ENCODE data around the gene SKAP1. TPM values are rescaled to one million over a fixed set of nuclear protein-coding genes. Genes with fewer than 3 reads are reported as not detected.

SKAP1 gene
- total and polyA plus RNA-seq, 2 donors from 2014 or later, result 34.8 to 42.6 TPM

GRCh38 chr17:48333034-48333530 lies 96.9 kb downstream of the SKAP1 start:
- no peak for TF ChIP-seq CTCF (IDR thresholded peaks at IDR 0.05; ENCODE audit: borderline replicate concordance, extremely low read depth, insufficient read depth)
- H3K36me3 ChIP-seq (ENCODE audit: control insufficient read depth in 2 of 3, insufficient read depth in 3 of 3, low read length in 3 of 3), result no peaks in the 10 kb centered on the region
- H3K27me3 ChIP-seq (ENCODE audit: control insufficient read depth, insufficient read depth, low read length), result no peaks in the 10 kb centered on the region
- H3K9ac ChIP-seq (ENCODE audit: low read length in 3 of 3), result peak overlapping the region in 1 of 3 donors; percentile 23
- no peak overlapping the region for H3K27ac ChIP-seq (ENCODE audit: low read depth in 2 of 2, low read length in 2 of 2)
- FAIRE-seq, result no peak
- intact Hi-C loops (cut with DNase I), result loop anchor here (10.0 kb wide), 1 partner anchor 262 kb away; the partner anchor contains the start of genes HOXB3 and HOXB5
- DNase-seq, result no peak
- peaks cover 0 to 4% (median 0%) of the 10 kb centered on the region in 3 donors for H3K4me1 ChIP-seq (ENCODE audit: control insufficient read depth in 2 of 3, insufficient read depth in 2 of 3, low read depth in 1 of 3, low read length in 3 of 3)
- H3K4me3 ChIP-seq (ENCODE audit: low read length in 3 of 3), result no peak overlapping the region
- no peaks in the 10 kb centered on the region for H3K9me3 ChIP-seq (ENCODE audit: control insufficient read depth in 2 of 3, insufficient read depth in 1 of 3, low read length in 3 of 3)

- DNase-seq (no peak), FAIRE-seq (no peak)
- Histone ChIP-seq H3K4me3 (ENCODE audit: low read length in 3 of 3) (no peak overlapping the region), H3K27ac (ENCODE audit: low read depth in 2 of 2, low read length in 2 of 2) (no peak overlapping the region), H3K9me3 (ENCODE audit: control insufficient read depth in 2 of 3, insufficient read depth in 1 of 3, low read length in 3 of 3) (no peaks in the 10 kb centered on the region), H3K9ac (ENCODE audit: low read length in 3 of 3) (no peak overlapping the region), H3K27me3 (ENCODE audit: control insufficient read depth, insufficient read depth, low read length) (no peaks in the 10 kb centered on the region), H3K4me1 (ENCODE audit: control insufficient read depth in 2 of 3, insufficient read depth in 2 of 3, low read depth in 1 of 3, low read length in 3 of 3) (no peaks in the 10 kb centered on the region), H3K36me3 (ENCODE audit: control insufficient read depth in 2 of 3, insufficient read depth in 3 of 3, low read length in 3 of 3) (no peaks in the 10 kb centered on the region)
- TF ChIP-seq CTCF (IDR thresholded peaks at IDR 0.05; ENCODE audit: borderline replicate concordance, extremely low read depth, insufficient read depth), result no peak
- intact Hi-C loops (cut with DNase I), result loop anchor here (10.0 kb wide), 1 partner anchor 264 kb away; the partner anchor contains the start of genes HOXB3 and HOXB5
These were observed 99.1 kb downstream of the SKAP1 start for GRCh38 chr17:48330887-48331286.

- no peak for DNase-seq
- Histone ChIP-seq H3K36me3 (ENCODE audit: control insufficient read depth in 2 of 3, insufficient read depth in 3 of 3, low read length in 3 of 3) (no peaks in the 10 kb centered on the region), H3K9me3 (ENCODE audit: control insufficient read depth in 2 of 3, insufficient read depth in 1 of 3, low read length in 3 of 3) (no peaks in the 10 kb centered on the region), H3K4me1 (ENCODE audit: control insufficient read depth in 2 of 3, insufficient read depth in 2 of 3, low read depth in 1 of 3, low read length in 3 of 3) (no peaks in the 10 kb centered on the region), H3K9ac (ENCODE audit: low read length in 3 of 3) (no peak overlapping the region), H3K4me3 (ENCODE audit: low read length in 3 of 3) (no peak overlapping the region), H3K27me3 (ENCODE audit: control insufficient read depth, insufficient read depth, low read length) (no peaks in the 10 kb centered on the region), H3K27ac (ENCODE audit: low read depth in 2 of 2, low read length in 2 of 2) (no peak overlapping the region)
- intact Hi-C loops (cut with DNase I), result loop anchor here (10.0 kb wide), 1 partner anchor 264 kb away; the partner anchor contains the start of genes HOXB3 and HOXB5
- no peak for TF ChIP-seq CTCF (IDR thresholded peaks at IDR 0.05; ENCODE audit: borderline replicate concordance, extremely low read depth, insufficient read depth)
- no peak for FAIRE-seq
These were observed 99.6 kb downstream of the SKAP1 start for GRCh38 chr17:48330421-48330820.

GRCh38 chr17:48328457-48328856 lies 101.6 kb downstream of the SKAP1 start:
- DNase-seq (peak in 2 of 5 donors; percentile 62 to 70), FAIRE-seq (no peak)
- Histone ChIP-seq H3K9me3 (ENCODE audit: control insufficient read depth in 2 of 3, insufficient read depth in 1 of 3, low read length in 3 of 3) (no peaks in the 10 kb centered on the region), H3K27me3 (ENCODE audit: control insufficient read depth, insufficient read depth, low read length) (no peaks in the 10 kb centered on the region), H3K4me3 (ENCODE audit: low read length in 3 of 3) (no peak overlapping the region), H3K27ac (ENCODE audit: low read depth in 2 of 2, low read length in 2 of 2) (no peak overlapping the region), H3K9ac (ENCODE audit: low read length in 3 of 3) (no peak overlapping the region), H3K36me3 (ENCODE audit: control insufficient read depth in 2 of 3, insufficient read depth in 3 of 3, low read length in 3 of 3) (no peaks in the 10 kb centered on the region), H3K4me1 (ENCODE audit: control insufficient read depth in 2 of 3, insufficient read depth in 2 of 3, low read depth in 1 of 3, low read length in 3 of 3) (no peaks in the 10 kb centered on the region)
- intact Hi-C loops (cut with DNase I), result no loop called here
- TF ChIP-seq CTCF (IDR thresholded peaks at IDR 0.05; ENCODE audit: borderline replicate concordance, extremely low read depth, insufficient read depth), result no peak

Data from kidney (tissue), 14 donors.